DOHH2 (cell line): ENCODE data around the gene GNG10.

Source experiments
- H3F3A ChIP-seq: fragments of 200-600 bp; sonication (generic), shearing (Covaris generic); 2 replicates; pipeline ENCODE4 v1.6.0; 2016; ENCODE audit warnings: antibody characterized with exemption, mild to moderate bottlenecking; ENCODE audit not compliant: control insufficient read depth, insufficient read depth
- H3K27ac ChIP-seq: fragments of 200-600 bp; sonication (generic); 2 replicates; pipeline ENCODE4 v1.5.1; 2014; ENCODE audit warnings: low read depth, mild to moderate bottlenecking, low read length, moderate library complexity
- H3K27me3 ChIP-seq: fragments of 200-600 bp; sonication (generic); 2 replicates; pipeline ENCODE4 v1.6.1; 2014; ENCODE audit warnings: mild to moderate bottlenecking, low read length, mixed read lengths; ENCODE audit not compliant: control insufficient read depth
- H3K36me3 ChIP-seq: fragments of 200-600 bp; sonication (generic); 2 replicates; pipeline ENCODE4 v1.6.1; 2014; ENCODE audit warnings: mild to moderate bottlenecking, low read length, moderate library complexity, mixed read lengths; ENCODE audit not compliant: control insufficient read depth
- H3K4me1 ChIP-seq: fragments of 200-600 bp; sonication (generic); 2 replicates; pipeline ENCODE4 v1.6.1; 2014; ENCODE audit warnings: mild to moderate bottlenecking, low read length, mixed read lengths; ENCODE audit not compliant: control insufficient read depth
- H3K4me2 ChIP-seq: fragments of 200-600 bp; sonication (generic); 2 replicates; pipeline ENCODE4 v1.6.0; 2014; ENCODE audit warnings: mild to moderate bottlenecking, low read length, moderate library complexity
- H3K4me3 ChIP-seq: fragments of 200-600 bp; sonication (generic); 2 replicates; pipeline ENCODE4 v1.5.1; 2014; ENCODE audit warnings: mild to moderate bottlenecking, low read length, mixed read lengths
- H3K79me2 ChIP-seq: fragments of 200-600 bp; sonication (generic); 2 replicates; pipeline ENCODE4 v1.6.1; 2014; ENCODE audit warnings: mild to moderate bottlenecking, low read length, mixed read lengths; ENCODE audit not compliant: control insufficient read depth
- H3K9me2 ChIP-seq: fragments of 200-600 bp; sonication (generic); replicated peaks from 2 replicates; pipeline ENCODE4 v1.6.1; 2014; ENCODE audit warnings: mild to moderate bottlenecking, low read length, mixed read lengths; ENCODE audit not compliant: control insufficient read depth
- H3K9me3 ChIP-seq: fragments of 200-600 bp; sonication (generic); 2 replicates; pipeline ENCODE4 v1.6.1; 2014; ENCODE audit warnings: antibody characterized with exemption, low read length, mixed read lengths; ENCODE audit not compliant: control insufficient read depth, insufficient read depth
- H4K20me1 ChIP-seq: fragments of 200-600 bp; sonication (generic); 2 replicates; pipeline ENCODE4 v1.6.0; 2014; ENCODE audit warnings: low read depth, mild to moderate bottlenecking, antibody characterized with exemption, low read length, moderate library complexity; ENCODE audit not compliant: control insufficient read depth, insufficient read depth
- CTCF ChIP-seq: fragments of 200-600 bp; sonication (generic); IDR thresholded peaks from one replicate; pipeline ENCODE4 v1.5.1; 2014; ENCODE audit warnings: antibody characterized with exemption, mild to moderate bottlenecking, low read depth, low read length; ENCODE audit not compliant: poor library complexity, severe bottlenecking
- EZH2phosphoT487 ChIP-seq: fragments of 200-600 bp; sonication (generic); IDR thresholded peaks from 2 replicates; pipeline ENCODE4 v1.6.1; 2017; ENCODE audit warnings: borderline replicate concordance, mild to moderate bottlenecking, antibody characterized with exemption, low read length, moderate library complexity, mixed read lengths

Gene GNG10

GRCh38 chr9:111648066-111648465 is 13.3 kb upstream of the GNG10 start:
- Histone ChIP-seq H3K9me3 (no peaks in the 10 kb centered on the region), H3K4me2 (no peak overlapping the region), H3K4me3 (no peak overlapping the region), H3K36me3 (peaks cover 55% of the 10 kb centered on the region), H3K4me1 (no peaks in the 10 kb centered on the region), H3K79me2 (peaks cover 19% of the 10 kb centered on the region), H3F3A (no peaks in the 10 kb centered on the region; the same call in 1 of the 2 replicates), H3K27ac (no peak overlapping the region), H4K20me1 (0 out of 2 replicates have a peak, but pooled peaks cover 3% of the 10 kb centered on the region), H3K27me3 (no peaks in the 10 kb centered on the region), H3K9me2 (no peaks in the 10 kb centered on the region)
- TF ChIP-seq CTCF (no peak), EZH2phosphoT487 (no peak)

GRCh38 chr9:111649016-111649415 is 12.4 kb upstream of the GNG10 start:
- no peak overlapping the region for H3K27ac ChIP-seq
- 0 out of 2 replicates have a peak, but pooled peaks cover 3% of the 10 kb centered on the region for H4K20me1 ChIP-seq

GRCh38 chr9:111657051-111657450 is 4.4 kb upstream of the GNG10 start:
- H3K9me2 ChIP-seq: no peaks in the 10 kb centered on the region
- no peaks in the 10 kb centered on the region for H4K20me1 ChIP-seq
- peaks cover 2% of the 10 kb centered on the region; the same call in 1 of the 2 replicates for H3F3A ChIP-seq
- H3K27me3 ChIP-seq: no peaks in the 10 kb centered on the region
- no peak overlapping the region for H3K4me3 ChIP-seq
- peaks cover 18% of the 10 kb centered on the region for H3K36me3 ChIP-seq
- no peak overlapping the region for H3K4me2 ChIP-seq
- H3K79me2 ChIP-seq: no peaks in the 10 kb centered on the region
- H3K27ac ChIP-seq: no peak overlapping the region
- H3K4me1 ChIP-seq: peaks cover 7% of the 10 kb centered on the region
- H3K9me3 ChIP-seq: no peaks in the 10 kb centered on the region
- TF ChIP-seq CTCF (no peak), EZH2phosphoT487 (no peak)

More at GRCh38 chr9:111649016-111649415, 12.4 kb upstream of the GNG10 start:
- no peaks in the 10 kb centered on the region for H3K9me3 ChIP-seq
- no peak for TF ChIP-seq EZH2phosphoT487
- no peaks in the 10 kb centered on the region for H3K9me2 ChIP-seq
- H3K27me3 ChIP-seq: no peaks in the 10 kb centered on the region
- H3K36me3 ChIP-seq: peaks cover 62% of the 10 kb centered on the region
- H3K4me1 ChIP-seq: no peaks in the 10 kb centered on the region
- no peak overlapping the region for H3K4me3 ChIP-seq
- peaks cover 14% of the 10 kb centered on the region for H3K79me2 ChIP-seq
- H3F3A ChIP-seq: no peaks in the 10 kb centered on the region; the same call in 1 of the 2 replicates
- no peak overlapping the region for H3K4me2 ChIP-seq

GRCh38 chr9:111658943-111659342 is 2.5 kb upstream of the GNG10 start:
- H3K79me2 ChIP-seq: peaks cover 6% of the 10 kb centered on the region
- no peak for TF ChIP-seq CTCF
- TF ChIP-seq EZH2phosphoT487: no peak
- peaks cover 21% of the 10 kb centered on the region for H3K4me1 ChIP-seq
- no peak overlapping the region for H3K4me2 ChIP-seq
- peaks cover 8% of the 10 kb centered on the region; the same call in 1 of the 2 replicates for H3F3A ChIP-seq
- no peaks in the 10 kb centered on the region for H3K9me3 ChIP-seq
- H3K36me3 ChIP-seq: peaks cover 7% of the 10 kb centered on the region
- H3K4me3 ChIP-seq: no peak overlapping the region
- no peaks in the 10 kb centered on the region for H3K27me3 ChIP-seq
- H3K27ac ChIP-seq: no peak overlapping the region
- H3K9me2 ChIP-seq: no peaks in the 10 kb centered on the region
- no peaks in the 10 kb centered on the region for H4K20me1 ChIP-seq
